Activated naive CD4-positive, alpha-beta T cell (primary cell): ENCODE results near the gene OAS1.

Experiments used
- DNase-seq, 4 experiments: peaks; one replicate each; lab custom pipeline; 2025; lab: John Stamatoyannopoulos, UW

OAS1 gene

GRCh38 chr12:112967306-112967705 is 60.5 kb downstream of the OAS1 start:
- DNase-seq = no peak

GRCh38 chr12:112967858-112968257 is 61.1 kb downstream of the OAS1 start:
- no peak for DNase-seq
